ENCODE measurements around the gene FKBP10. TPM values are rescaled to one million over a fixed set of nuclear protein-coding genes. Genes with fewer than 3 reads are reported as not detected.
A peak's percentile ranks its signal among the peaks of the same experiment; 100 is the strongest.
"Not testable (repeated sequence)": the region's sequence is repeated elsewhere in the genome, so short reads cannot be mapped to it uniquely, and the experiment has no call there.

The FKBP10 gene
- total RNA-seq: 42.0 TPM

GRCh38 chr17:41812381-41813151 is at the start of gene FKBP10:
Gene FKBP10 (plus strand): TSS chr17:41813004. CDS start chr17:41813035, 31 bp downstream.
- peak; percentile 70 for DNase-seq (ENCODE audit: low spot score)

- DNase-seq (ENCODE audit: low spot score): no peak
Measured at GRCh38 chr17:41763327-41763726, 49.5 kb upstream of the FKBP10 start.

GRCh38 chr17:41766135-41766534 is 46.7 kb upstream of the FKBP10 start:
- DNase-seq (ENCODE audit: low spot score): no peak

- DNase-seq (ENCODE audit: low spot score): no peak
Measured at GRCh38 chr17:41767324-41768042, 45.3 kb upstream of the FKBP10 start.

- DNase-seq (ENCODE audit: low spot score): no peak
Measured at GRCh38 chr17:41768682-41769288, 44.0 kb upstream of the FKBP10 start.

GRCh38 chr17:41769346-41769862 is 43.4 kb upstream of the FKBP10 start:
- no peak for DNase-seq (ENCODE audit: low spot score)

GRCh38 chr17:41769985-41770384 is 42.8 kb upstream of the FKBP10 start:
- no peak for DNase-seq (ENCODE audit: low spot score)

GRCh38 chr17:41771389-41772206 is 41.2 kb upstream of the FKBP10 start:
- no peak for DNase-seq (ENCODE audit: low spot score)

GRCh38 chr17:41772218-41772585 is 40.6 kb upstream of the FKBP10 start:
- DNase-seq (ENCODE audit: low spot score): peak; percentile 87

- no peak for DNase-seq (ENCODE audit: low spot score)
Measured at GRCh38 chr17:41772586-41773189, 40.1 kb upstream of the FKBP10 start.

- peak; percentile 89 for DNase-seq (ENCODE audit: low spot score)
Measured at GRCh38 chr17:41773190-41773588, 39.6 kb upstream of the FKBP10 start.

GRCh38 chr17:41773731-41774193 is 39.0 kb upstream of the FKBP10 start:
- no peak for DNase-seq (ENCODE audit: low spot score)

GRCh38 chr17:41775394-41776226 is 37.2 kb upstream of the FKBP10 start:
- no peak for DNase-seq (ENCODE audit: low spot score)

GRCh38 chr17:41776262-41776900 is 36.4 kb upstream of the FKBP10 start:
- not testable (repeated sequence) for DNase-seq (ENCODE audit: low spot score)

- DNase-seq (ENCODE audit: low spot score): no peak
Measured at GRCh38 chr17:41777157-41777573, 35.6 kb upstream of the FKBP10 start.

GRCh38 chr17:41777574-41778188 is 35.1 kb upstream of the FKBP10 start:
- peak; percentile 78 for DNase-seq (ENCODE audit: low spot score)

- no peak for DNase-seq (ENCODE audit: low spot score)
Measured at GRCh38 chr17:41779954-41780353, 32.9 kb upstream of the FKBP10 start.

GRCh38 chr17:41781404-41782110 is 31.2 kb upstream of the FKBP10 start:
- DNase-seq (ENCODE audit: low spot score): no peak

- no peak for DNase-seq (ENCODE audit: low spot score)
Measured at GRCh38 chr17:41782142-41782541, 30.7 kb upstream of the FKBP10 start.

Measured in ureter (tissue), 1 donor.